ENCODE results near the gene SHD.

DNA sequence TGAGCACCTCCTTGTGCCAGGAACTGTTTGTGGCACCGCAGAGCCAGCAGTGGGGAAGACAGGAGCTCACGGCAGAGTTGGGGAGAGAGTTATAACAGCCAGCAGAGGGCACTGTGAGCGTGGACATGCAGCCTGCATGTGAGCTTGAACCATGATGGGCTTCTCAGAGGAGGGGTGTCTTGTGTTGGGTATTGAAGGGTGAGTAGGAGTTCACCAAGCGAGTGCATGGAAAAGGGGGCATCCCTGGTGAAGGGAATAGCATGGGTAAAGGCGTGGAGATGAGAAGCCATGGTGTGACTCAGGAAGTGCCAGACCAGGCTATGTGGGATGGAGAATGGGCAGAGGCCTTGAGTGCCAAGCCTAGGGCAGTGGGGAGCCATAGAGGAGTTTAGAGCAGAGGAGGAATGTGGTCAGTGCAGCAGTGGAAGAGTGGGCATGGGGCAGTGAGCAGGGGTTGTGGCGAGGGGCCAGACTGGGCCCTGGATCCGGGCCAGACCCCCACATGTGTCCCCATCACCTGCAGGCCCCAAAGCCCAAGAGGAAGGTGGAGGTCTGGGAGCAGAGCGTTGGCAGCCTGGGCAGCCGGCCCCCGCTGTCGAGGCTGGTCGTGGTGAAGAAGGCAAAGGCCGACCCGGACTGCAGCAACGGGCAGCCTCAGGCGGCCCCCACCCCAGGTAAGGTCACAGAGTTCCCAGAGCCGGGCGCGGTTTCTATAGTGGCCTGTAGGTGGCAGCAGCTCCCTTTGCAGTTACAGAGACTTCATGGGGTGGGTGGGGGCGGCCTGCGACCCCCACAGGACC lies 11.8 kb upstream of the SHD start:
- TF ChIP-seq, protein P1, sequence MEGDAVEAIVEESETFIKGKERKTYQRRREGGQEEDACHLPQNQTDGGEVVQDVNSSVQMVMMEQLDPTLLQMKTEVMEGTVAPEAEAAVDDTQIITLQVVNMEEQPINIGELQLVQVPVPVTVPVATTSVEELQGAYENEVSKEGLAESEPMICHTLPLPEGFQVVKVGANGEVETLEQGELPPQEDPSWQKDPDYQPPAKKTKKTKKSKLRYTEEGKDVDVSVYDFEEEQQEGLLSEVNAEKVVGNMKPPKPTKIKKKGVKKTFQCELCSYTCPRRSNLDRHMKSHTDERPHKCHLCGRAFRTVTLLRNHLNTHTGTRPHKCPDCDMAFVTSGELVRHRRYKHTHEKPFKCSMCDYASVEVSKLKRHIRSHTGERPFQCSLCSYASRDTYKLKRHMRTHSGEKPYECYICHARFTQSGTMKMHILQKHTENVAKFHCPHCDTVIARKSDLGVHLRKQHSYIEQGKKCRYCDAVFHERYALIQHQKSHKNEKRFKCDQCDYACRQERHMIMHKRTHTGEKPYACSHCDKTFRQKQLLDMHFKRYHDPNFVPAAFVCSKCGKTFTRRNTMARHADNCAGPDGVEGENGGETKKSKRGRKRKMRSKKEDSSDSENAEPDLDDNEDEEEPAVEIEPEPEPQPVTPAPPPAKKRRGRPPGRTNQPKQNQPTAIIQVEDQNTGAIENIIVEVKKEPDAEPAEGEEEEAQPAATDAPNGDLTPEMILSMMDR (IDR thresholded peaks at IDR 0.05) = peak in 3 of 4 experiments; percentile 68 to 89 (median 71)
- no peak for TF ChIP-seq POLR2A (IDR thresholded peaks at IDR 0.05)
- TF ChIP-seq POLR2AphosphoS5 (IDR thresholded peaks at IDR 0.05) = no peak
